ENCODE results near the gene COX6A1.

GRCh38 chr12:120406553-120406952 lies 31.4 kb upstream of the COX6A1 start:
- no peak for TF ChIP-seq POLR2A (IDR thresholded peaks at IDR 0.05)
- no peak for TF ChIP-seq CTCF (IDR thresholded peaks at IDR 0.05)

All from Peyer's patch (tissue), 4 donors.